HepG2 (cell line): ENCODE data around the gene SYT7. TPM values are rescaled to one million over a fixed set of nuclear protein-coding genes. Genes with fewer than 3 reads are reported as not detected.
A peak's percentile ranks its signal among the peaks of the same experiment; 100 is the strongest.

Source experiments
- ATM ChIP-seq: fragments of 450-650 bp; IDR thresholded peaks from 2 replicates; pipeline ENCODE4 v1.7.1; 2017; ENCODE audit warnings: mild to moderate bottlenecking, borderline replicate concordance
- GLMP ChIP-seq: sonication (generic); formaldehyde crosslinking; IDR thresholded peaks from 2 replicates; pipeline ENCODE4 v1.9.0; 2021; ENCODE audit warnings: missing genetic modification reagents, mild to moderate bottlenecking, borderline replicate concordance
- ISL2 ChIP-seq: sonication (generic); formaldehyde crosslinking; IDR thresholded peaks from 2 replicates; pipeline ENCODE4 v1.5.0; 2020; ENCODE audit warnings: missing genetic modification reagents
- KAT2B ChIP-seq: fragments of 150-350 bp; IDR thresholded peaks from 2 replicates; pipeline ENCODE4 v1.6.1; 2014; ENCODE audit warnings: low read depth, low read length, borderline replicate concordance
- MXD3 ChIP-seq: IDR thresholded peaks from 2 replicates; pipeline ENCODE4 v1.6.1; 2016; ENCODE audit warnings: mild to moderate bottlenecking, missing biosample characterization, missing genetic modification reagents
- NCOA5 ChIP-seq: sonication (generic); formaldehyde crosslinking; IDR thresholded peaks from 2 replicates; pipeline ENCODE4 v1.4.0; 2020; ENCODE audit warnings: missing genetic modification reagents
- NFAT5 ChIP-seq: sonication (generic); formaldehyde crosslinking; IDR thresholded peaks from 2 replicates; pipeline ENCODE4 v1.4.0; 2020; ENCODE audit warnings: missing genetic modification reagents
- RBAK ChIP-seq: sonication (generic); formaldehyde crosslinking; IDR thresholded peaks from 2 replicates; pipeline ENCODE4 v1.5.1; 2020; ENCODE audit warnings: mild to moderate bottlenecking, missing genetic modification reagents
- RNF219 ChIP-seq: sonication (generic); formaldehyde crosslinking; IDR thresholded peaks from 2 replicates; pipeline ENCODE4 v1.5.0; 2020; ENCODE audit warnings: mild to moderate bottlenecking, missing genetic modification reagents
- TAF1 ChIP-seq: sonication (generic); formaldehyde crosslinking; IDR thresholded peaks from 2 replicates; pipeline ENCODE4 v1.4.0; 2020; ENCODE audit warnings: missing genetic modification reagents
- WIZ ChIP-seq: sonication (generic); formaldehyde crosslinking; IDR thresholded peaks from 2 replicates; pipeline ENCODE4 v1.5.1; 2020; ENCODE audit warnings: mild to moderate bottlenecking, missing genetic modification reagents
- ZBTB20 ChIP-seq: sonication (generic); formaldehyde crosslinking; IDR thresholded peaks from 2 replicates; pipeline ENCODE4 v1.8.1; 2023; ENCODE audit warnings: missing genetic modification reagents, low read depth, mild to moderate bottlenecking, borderline replicate concordance
- polyA plus RNA-seq, 8 experiments: library from polyadenylated mRNA; depleted of rRNA in 3 of 8; stranded (reverse) in 7 of 8; unstranded in 1 of 8; fragments of >200 nt; fragmentation: Illumina TruSeq in 4 of 8; extraction: Trizol in 4 of 8; gene quantifications; 2 replicates each; pipeline versions ENCODE4 v1.2.1 to v1.2.3, GENCODE V29; 2011 to 2016; ENCODE audit warnings: low read depth in 4 of 8, missing spikeins in 1 of 8, mixed read lengths in 1 of 8; ENCODE audit not compliant: insufficient read depth in 1 of 8
- total RNA-seq, 5 experiments: library from RNA; depleted of rRNA; stranded (reverse); fragments of >200 nt; fragmentation: Illumina TruSeq; extraction: Trizol; gene quantifications; 2 replicates each; pipeline ENCODE4 v1.2.3, GENCODE V29; 2016; ENCODE audit warnings: low read depth in 1 of 5
- TF ChIP-seq, protein P1 (sequence below), 2 experiments: fragments of 450-650 bp in 1 of 2; sonication (generic) in 1 of 2; formaldehyde crosslinking; IDR thresholded peaks; 2 replicates each; pipeline versions ENCODE4 v1.5.0 to v1.8.0; 2020 to 2022; ENCODE audit warnings: mild to moderate bottlenecking in 1 of 2, missing genetic modification reagents in 1 of 2
- TF ChIP-seq, protein P2 (sequence below): sonication (generic); formaldehyde crosslinking; conservative IDR thresholded peaks from 2 replicates; pipeline ENCODE4 v1.8.1; 2023; ENCODE audit warnings: missing genetic modification reagents

SYT7 gene
- total and polyA plus RNA-seq, 2 of the 13 experiments (the other 11 are each of a cell fraction or from before 2014, with no cell fraction given): 1.4 to 4.4 TPM

DNA sequence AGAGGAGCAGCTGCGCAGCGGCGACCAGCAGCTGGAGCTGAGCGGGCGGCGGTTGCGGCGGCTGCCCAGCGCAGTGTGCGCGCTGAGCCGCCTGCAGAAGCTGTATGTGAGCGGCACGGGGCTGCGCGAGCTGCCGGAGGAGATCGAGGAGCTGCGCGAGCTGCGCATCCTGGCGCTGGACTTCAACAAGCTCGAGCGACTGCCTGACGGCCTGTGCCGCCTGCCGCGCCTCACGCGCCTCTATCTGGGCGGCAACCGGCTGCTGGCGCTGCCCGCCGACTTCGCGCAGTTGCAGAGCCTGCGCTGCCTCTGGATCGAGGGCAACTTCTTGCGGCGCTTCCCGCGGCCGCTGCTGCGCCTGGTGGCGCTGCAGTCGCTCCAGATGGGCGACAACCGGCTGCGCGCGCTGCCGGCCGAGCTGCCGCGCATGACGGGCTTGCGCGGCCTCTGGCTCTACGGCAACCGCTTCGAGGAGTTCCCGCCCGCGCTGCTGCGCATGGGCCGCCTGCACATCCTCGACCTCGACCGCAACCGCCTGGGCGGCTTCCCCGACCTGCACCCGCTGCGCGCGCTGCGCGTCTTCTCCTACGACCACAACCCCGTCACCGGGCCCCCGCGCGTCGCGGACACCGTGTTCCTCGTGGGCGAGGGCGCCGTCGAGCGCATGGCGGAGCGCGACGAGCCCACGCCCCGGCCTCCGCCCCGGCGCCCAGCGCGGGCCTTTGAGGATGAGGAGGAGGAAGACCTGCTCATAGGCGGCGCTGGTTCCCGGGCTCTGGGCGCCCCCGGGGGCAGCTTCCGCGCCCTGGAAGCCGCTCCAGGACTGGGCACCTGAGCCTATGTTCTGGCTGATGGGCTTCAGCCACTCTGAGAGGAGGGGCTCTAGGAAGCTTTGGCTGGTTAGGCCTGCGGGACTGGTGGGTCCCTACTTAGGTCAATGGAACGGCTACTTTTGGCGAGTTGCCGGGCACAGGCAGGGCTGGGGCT, 71.5 kb downstream of the SYT7 start (continued):
- TF ChIP-seq, protein P1, sequence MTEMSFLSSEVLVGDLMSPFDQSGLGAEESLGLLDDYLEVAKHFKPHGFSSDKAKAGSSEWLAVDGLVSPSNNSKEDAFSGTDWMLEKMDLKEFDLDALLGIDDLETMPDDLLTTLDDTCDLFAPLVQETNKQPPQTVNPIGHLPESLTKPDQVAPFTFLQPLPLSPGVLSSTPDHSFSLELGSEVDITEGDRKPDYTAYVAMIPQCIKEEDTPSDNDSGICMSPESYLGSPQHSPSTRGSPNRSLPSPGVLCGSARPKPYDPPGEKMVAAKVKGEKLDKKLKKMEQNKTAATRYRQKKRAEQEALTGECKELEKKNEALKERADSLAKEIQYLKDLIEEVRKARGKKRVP (CRISPR knock-in tag; IDR thresholded peaks at IDR 0.05): no peak
- 0 out of 2 replicates have a peak, but pooled peaks have one; percentile 61 for TF ChIP-seq WIZ (CRISPR knock-in tag)
- TF ChIP-seq, protein P2, sequence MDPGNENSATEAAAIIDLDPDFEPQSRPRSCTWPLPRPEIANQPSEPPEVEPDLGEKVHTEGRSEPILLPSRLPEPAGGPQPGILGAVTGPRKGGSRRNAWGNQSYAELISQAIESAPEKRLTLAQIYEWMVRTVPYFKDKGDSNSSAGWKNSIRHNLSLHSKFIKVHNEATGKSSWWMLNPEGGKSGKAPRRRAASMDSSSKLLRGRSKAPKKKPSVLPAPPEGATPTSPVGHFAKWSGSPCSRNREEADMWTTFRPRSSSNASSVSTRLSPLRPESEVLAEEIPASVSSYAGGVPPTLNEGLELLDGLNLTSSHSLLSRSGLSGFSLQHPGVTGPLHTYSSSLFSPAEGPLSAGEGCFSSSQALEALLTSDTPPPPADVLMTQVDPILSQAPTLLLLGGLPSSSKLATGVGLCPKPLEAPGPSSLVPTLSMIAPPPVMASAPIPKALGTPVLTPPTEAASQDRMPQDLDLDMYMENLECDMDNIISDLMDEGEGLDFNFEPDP (CRISPR knock-in tag): no peak
- TF ChIP-seq ISL2 (CRISPR knock-in tag): peak; percentile 46; the same call in 1 of the 2 replicates
- peak; percentile 91; the same call in 1 of the 2 replicates for TF ChIP-seq NFAT5 (CRISPR knock-in tag)
- no peak for TF ChIP-seq GLMP (CRISPR knock-in tag)
- TF ChIP-seq MXD3 (CRISPR knock-in tag): 0 out of 2 replicates have a peak, but pooled peaks have one; percentile 65
- 0 out of 2 replicates have a peak, but pooled peaks have one; percentile 22 for TF ChIP-seq RBAK
- no peak; the same call in 1 of the 2 replicates for TF ChIP-seq TAF1 (CRISPR knock-in tag)
- no peak for TF ChIP-seq NCOA5 (CRISPR knock-in tag)
- no peak for TF ChIP-seq KAT2B
- TF ChIP-seq ZBTB20 (CRISPR knock-in tag): no peak
- no peak for TF ChIP-seq ATM
- TF ChIP-seq RNF219 (CRISPR knock-in tag): no peak
